HG03571 (cell line): ENCODE data around the gene AJUBA.
"Not testable (repeated sequence)": the region's sequence is repeated elsewhere in the genome, so short reads cannot be mapped to it uniquely, and the experiment has no call there.

Experiments
- ATAC-seq: cut with Tn5 transposase; IDR thresholded peaks from one replicate; pipeline ENCODE4 v1.9.1; 2021; ENCODE audit not compliant: unreplicated experiment

The AJUBA gene

GRCh38 chr14:23006544-23007419 is 24.4 kb upstream of the AJUBA start:
- ATAC-seq: peak; percentile 92

GRCh38 chr14:23006188-23006534 is 23.8 kb upstream of the AJUBA start:
- ATAC-seq: no peak

- ATAC-seq: no peak
Measured at GRCh38 chr14:23005451-23006187, 23.3 kb upstream of the AJUBA start.

- ATAC-seq: not testable (repeated sequence)
Measured at GRCh38 chr14:23004274-23004673, 21.9 kb upstream of the AJUBA start.

- ATAC-seq: no peak
Measured at GRCh38 chr14:23002592-23002991, 20.2 kb upstream of the AJUBA start.

- ATAC-seq: no peak
Measured at GRCh38 chr14:23000860-23001259, 18.5 kb upstream of the AJUBA start.

GRCh38 chr14:22998329-22999012 is 16.1 kb upstream of the AJUBA start:
- ATAC-seq: no peak

- no peak for ATAC-seq
Measured at GRCh38 chr14:22997676-22998323, 15.4 kb upstream of the AJUBA start.

- ATAC-seq: no peak
Measured at GRCh38 chr14:22996768-22997654, 14.7 kb upstream of the AJUBA start.

GRCh38 chr14:22995889-22996625 is 13.7 kb upstream of the AJUBA start:
- no peak for ATAC-seq

GRCh38 chr14:22994762-22995275 is 12.5 kb upstream of the AJUBA start:
- ATAC-seq: no peak

GRCh38 chr14:22993517-22993916 is 11.2 kb upstream of the AJUBA start:
- no peak for ATAC-seq

- no peak for ATAC-seq
Measured at GRCh38 chr14:22991852-22992251, 9.5 kb upstream of the AJUBA start.

- ATAC-seq: no peak
Measured at GRCh38 chr14:22987291-22987690, 4.9 kb upstream of the AJUBA start.

- ATAC-seq: no peak
Measured at GRCh38 chr14:22986508-22987054, 4.2 kb upstream of the AJUBA start.

GRCh38 chr14:22985894-22986507 is 3.6 kb upstream of the AJUBA start:
- ATAC-seq: no peak

- ATAC-seq: no peak
Measured at GRCh38 chr14:22984959-22985658, 2.8 kb upstream of the AJUBA start.

GRCh38 chr14:22981876-22982476 is 375 bp downstream of the AJUBA start:
- ATAC-seq: no peak
